H9 (cell line): ENCODE results near the gene EMC9. TPM values are rescaled to one million over a fixed set of nuclear protein-coding genes. Genes with fewer than 3 reads are reported as not detected.

Source experiments
- DNase-seq: peaks from one replicate; pipeline ENCODE4 v3.0.0-alpha.2; 2017
- H2AFZ ChIP-seq: one replicate; pipeline ENCODE4 v1.6.1; 2013; ENCODE audit warnings: mild to moderate bottlenecking, low read length, control low read depth, moderate library complexity
- H2AK5ac ChIP-seq: 2 replicates; pipeline ENCODE4 v1.6.1; 2013; ENCODE audit warnings: low read length, control low read depth, mixed read lengths; ENCODE audit not compliant: insufficient read length
- H2BK120ac ChIP-seq: one replicate; pipeline ENCODE4 v1.6.1; 2013; ENCODE audit warnings: low read depth, mild to moderate bottlenecking, low read length, control low read depth, inconsistent platforms; ENCODE audit not compliant: poor library complexity, severe bottlenecking
- H2BK12ac ChIP-seq: 2 replicates; pipeline ENCODE4 v1.6.1; 2013; ENCODE audit warnings: low read length, control low read depth, mixed read lengths, low read depth; ENCODE audit not compliant: insufficient read length
- H2BK15ac ChIP-seq: 2 replicates; pipeline ENCODE4 v1.6.1; 2013; ENCODE audit warnings: low read depth, low read length, control low read depth
- H2BK20ac ChIP-seq: one replicate; pipeline ENCODE4 v1.6.1; 2013; ENCODE audit warnings: low read depth, mild to moderate bottlenecking, low read length, control low read depth, inconsistent platforms; ENCODE audit not compliant: poor library complexity, severe bottlenecking
- H2BK5ac ChIP-seq: 2 replicates; pipeline ENCODE4 v1.6.1; 2013; ENCODE audit warnings: low read length, control low read depth, mixed read lengths; ENCODE audit not compliant: insufficient read length
- H3K14ac ChIP-seq: 2 replicates; pipeline ENCODE4 v1.6.1; 2013; ENCODE audit warnings: low read length, control low read depth; ENCODE audit not compliant: insufficient read depth
- H3K18ac ChIP-seq: 2 replicates; pipeline ENCODE4 v1.6.1; 2013; ENCODE audit warnings: low read depth, mild to moderate bottlenecking, mixed read lengths, low read length, control low read depth; ENCODE audit not compliant: insufficient read length
- H3K23ac ChIP-seq: 2 replicates; pipeline ENCODE4 v1.6.1; 2013; ENCODE audit warnings: low read length, control low read depth, mixed read lengths, low read depth; ENCODE audit not compliant: insufficient read length
- H3K23me2 ChIP-seq: 2 replicates; pipeline ENCODE4 v1.6.1; 2013; ENCODE audit warnings: low read depth, mild to moderate bottlenecking, mixed read lengths, low read length, control low read depth; ENCODE audit not compliant: insufficient read length, poor library complexity, severe bottlenecking
- H3K27ac ChIP-seq: 2 replicates; pipeline ENCODE4 v1.5.1; 2013; ENCODE audit warnings: low read length, control low read depth, mixed read lengths, low read depth; ENCODE audit not compliant: insufficient read length
- H3K27me3 ChIP-seq: 2 replicates; pipeline ENCODE4 v1.6.1; 2013; ENCODE audit warnings: low read length, control low read depth, inconsistent platforms; ENCODE audit not compliant: insufficient read depth
- H3K4ac ChIP-seq: 2 replicates; pipeline ENCODE4 v1.6.1; 2013; ENCODE audit warnings: low read depth, mild to moderate bottlenecking, control low read depth, inconsistent platforms, low read length, moderate library complexity
- H3K4me1 ChIP-seq: 2 replicates; pipeline ENCODE4 v1.6.1; 2013; ENCODE audit warnings: low read length, control low read depth, inconsistent platforms; ENCODE audit not compliant: insufficient read depth
- H3K4me2 ChIP-seq: 2 replicates; pipeline ENCODE4 v1.6.1; 2013; ENCODE audit warnings: low read length, control low read depth, mixed read lengths; ENCODE audit not compliant: insufficient read length, insufficient read depth
- H3K56ac ChIP-seq: 2 replicates; pipeline ENCODE4 v1.6.1; 2013; ENCODE audit warnings: low read depth, mild to moderate bottlenecking, mixed read lengths, low read length, control low read depth; ENCODE audit not compliant: insufficient read length
- H3K79me1 ChIP-seq: 2 replicates; pipeline ENCODE4 v1.6.1; 2013; ENCODE audit warnings: low read depth, mild to moderate bottlenecking, moderate library complexity, low read length, control low read depth, inconsistent platforms; ENCODE audit not compliant: insufficient read depth, poor library complexity, severe bottlenecking
- H3K79me2 ChIP-seq: 2 replicates; pipeline ENCODE4 v1.6.1; 2013; ENCODE audit warnings: low read length, control low read depth, inconsistent platforms; ENCODE audit not compliant: insufficient read depth
- H3K9ac ChIP-seq: 2 replicates; pipeline ENCODE4 v1.6.1; 2013; ENCODE audit warnings: low read length, control low read depth, mixed read lengths; ENCODE audit not compliant: insufficient read length; ENCODE audit errors: extremely low read depth
- H3K9me3 ChIP-seq: one replicate; pipeline ENCODE4 v1.6.1; 2013; ENCODE audit warnings: low read depth, low read length, inconsistent platforms; ENCODE audit not compliant: control insufficient read depth
- H3T11ph ChIP-seq: one replicate; pipeline ENCODE4 v1.6.1; 2013; ENCODE audit warnings: mild to moderate bottlenecking, low read length, control low read depth, inconsistent platforms
- H4K20me1 ChIP-seq: one replicate; pipeline ENCODE4 v1.6.1; 2013; ENCODE audit not compliant: control insufficient read depth, insufficient read length, insufficient read depth
- H4K5ac ChIP-seq: 2 replicates; pipeline ENCODE4 v1.6.1; 2013; ENCODE audit warnings: low read depth, mild to moderate bottlenecking, mixed read lengths, low read length, control low read depth; ENCODE audit not compliant: insufficient read length
- H4K8ac ChIP-seq: replicated peaks from 2 replicates; pipeline ENCODE4 v1.6.1; 2013; ENCODE audit warnings: low read length, control low read depth, mixed read lengths, low read depth; ENCODE audit not compliant: insufficient read length
- H4K91ac ChIP-seq: 2 replicates; pipeline ENCODE4 v1.6.1; 2013; ENCODE audit warnings: low read depth, mild to moderate bottlenecking, moderate library complexity, mixed read lengths, low read length, control low read depth; ENCODE audit not compliant: insufficient read length
- H3K27ac Mint-ChIP-seq, 3 experiments: 2 replicates in 2 of 3; 3 replicates in 1 of 3; pipeline ENCODE4 v1.8.0; 2020 to 2021; ENCODE audit warnings: mixed read lengths in 3 of 3, mild to moderate bottlenecking in 1 of 3, moderate library complexity in 1 of 3
- H3K27me3 Mint-ChIP-seq: 2 replicates; pipeline ENCODE4 v1.8.0; 2021; ENCODE audit warnings: low read depth, mild to moderate bottlenecking, moderate library complexity, mixed read lengths
- H3K36me3 Mint-ChIP-seq, 3 experiments: 2 replicates in 2 of 3; 3 replicates in 1 of 3; pipeline ENCODE4 v1.8.0; 2020 to 2021; ENCODE audit warnings: low read depth in 3 of 3, mixed read lengths in 3 of 3; ENCODE audit not compliant: insufficient read depth in 1 of 3
- H3K4me1 Mint-ChIP-seq, 2 experiments: 2 replicates each; pipeline ENCODE4 v1.8.0; 2020; ENCODE audit warnings: mixed read lengths in 2 of 2
- H3K4me3 Mint-ChIP-seq, 2 experiments: 2 replicates in 1 of 2; 3 replicates in 1 of 2; pipeline ENCODE4 v1.8.0; 2020 to 2021; ENCODE audit warnings: mild to moderate bottlenecking in 2 of 2, mixed read lengths in 2 of 2, moderate library complexity in 1 of 2
- H3K9me3 Mint-ChIP-seq, 2 experiments: 2 replicates in 1 of 2; 3 replicates in 1 of 2; pipeline ENCODE4 v1.8.0; 2020; ENCODE audit warnings: mild to moderate bottlenecking in 2 of 2, mixed read lengths in 2 of 2, moderate library complexity in 1 of 2
- WGBS: extraction: QIAGEN DNeasy Blood & Tissue Kit; methylation state at CpG from one replicate; pipeline ENCODE4 v1.1.7; 2013; ENCODE audit warnings: missing lambda C conversion rate, low lambda C conversion rate, mixed read lengths; ENCODE audit not compliant: insufficient read length; ENCODE audit errors: extremely low coverage; 5-methylcytosine and 5-hydroxymethylcytosine counted together
- total RNA-seq: library from RNA; stranded (reverse); gene quantifications from 2 replicates; pipeline ENCODE4 v1.2.1, GENCODE V29; 2021
- TF ChIP-seq, protein P1 (sequence below): fragments of 200-600 bp; sonication (generic); conservative IDR thresholded peaks from 3 replicates; pipeline ENCODE4 v1.8.0; 2021; ENCODE audit warnings: antibody characterized with exemption, mild to moderate bottlenecking

Gene EMC9
- total RNA-seq, 1 experiment from 2014 or later: 52.9 TPM

DNA sequence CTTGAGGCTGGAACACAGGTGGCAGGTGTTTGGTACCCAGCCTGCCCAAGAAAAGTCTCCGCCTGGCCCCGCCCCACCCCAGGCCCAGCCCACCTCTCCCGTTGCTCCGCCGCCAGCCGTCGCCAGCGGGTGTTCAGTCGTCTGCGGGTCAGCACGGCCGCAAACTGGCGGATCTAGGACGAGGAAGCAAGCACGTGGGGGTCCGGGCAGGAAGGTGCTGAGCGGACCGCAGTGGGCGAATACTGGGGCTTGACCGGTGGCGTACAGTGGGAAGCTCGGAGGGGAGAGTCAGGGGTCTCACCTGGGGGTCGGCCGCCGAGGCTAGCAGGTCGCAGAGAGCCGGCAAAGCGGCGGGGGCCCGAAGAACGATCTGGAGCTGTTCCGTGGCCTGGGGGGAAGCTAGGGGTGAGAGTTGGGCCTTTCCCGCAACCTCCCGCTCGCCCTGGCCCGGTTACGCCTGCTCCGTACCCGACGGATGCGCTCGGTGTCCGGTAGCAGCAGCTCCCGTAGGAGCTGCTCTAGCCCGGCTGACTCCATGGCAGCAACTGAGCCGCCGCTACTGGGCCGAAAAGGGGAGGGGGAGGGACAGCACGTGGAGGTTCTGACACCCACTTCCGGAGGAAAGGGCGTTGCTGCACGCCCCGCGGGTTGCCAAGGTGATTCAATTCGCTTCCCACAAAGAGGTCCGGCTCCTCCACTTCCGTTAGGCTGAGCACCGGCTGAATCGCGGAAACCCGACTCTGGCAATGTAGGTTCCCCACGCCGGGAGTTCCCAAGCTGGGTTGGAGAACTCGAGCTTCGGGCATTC is 47.1 kb upstream of the EMC9 start, which contains the start of gene IPO4:
IPO4 (minus strand) TSS at position 566 of the 808 bp plus-strand sequence; CDS start at position 537, 29 bp downstream.
- peaks cover 26 to 76% (median 63%) of the 10 kb centered on the region in 3 experiments for H3K36me3 Mint-ChIP-seq
- no peaks in the 10 kb centered on the region for H4K20me1 ChIP-seq
- H2BK120ac ChIP-seq: no peak within 1 kb of the TSS
- H3T11ph ChIP-seq: no peak within 1 kb of the TSS
- TF ChIP-seq, protein P1, sequence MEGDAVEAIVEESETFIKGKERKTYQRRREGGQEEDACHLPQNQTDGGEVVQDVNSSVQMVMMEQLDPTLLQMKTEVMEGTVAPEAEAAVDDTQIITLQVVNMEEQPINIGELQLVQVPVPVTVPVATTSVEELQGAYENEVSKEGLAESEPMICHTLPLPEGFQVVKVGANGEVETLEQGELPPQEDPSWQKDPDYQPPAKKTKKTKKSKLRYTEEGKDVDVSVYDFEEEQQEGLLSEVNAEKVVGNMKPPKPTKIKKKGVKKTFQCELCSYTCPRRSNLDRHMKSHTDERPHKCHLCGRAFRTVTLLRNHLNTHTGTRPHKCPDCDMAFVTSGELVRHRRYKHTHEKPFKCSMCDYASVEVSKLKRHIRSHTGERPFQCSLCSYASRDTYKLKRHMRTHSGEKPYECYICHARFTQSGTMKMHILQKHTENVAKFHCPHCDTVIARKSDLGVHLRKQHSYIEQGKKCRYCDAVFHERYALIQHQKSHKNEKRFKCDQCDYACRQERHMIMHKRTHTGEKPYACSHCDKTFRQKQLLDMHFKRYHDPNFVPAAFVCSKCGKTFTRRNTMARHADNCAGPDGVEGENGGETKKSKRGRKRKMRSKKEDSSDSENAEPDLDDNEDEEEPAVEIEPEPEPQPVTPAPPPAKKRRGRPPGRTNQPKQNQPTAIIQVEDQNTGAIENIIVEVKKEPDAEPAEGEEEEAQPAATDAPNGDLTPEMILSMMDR: no peak
- H3K27ac ChIP-seq: no peak within 1 kb of the TSS
- peak within 1 kb of the TSS; percentile 46 for H3K9ac ChIP-seq
- H3K23ac ChIP-seq: no peak within 1 kb of the TSS
- no peaks in the 10 kb centered on the region for H3K79me2 ChIP-seq
- H2AFZ ChIP-seq: no peak within 1 kb of the TSS
- H3K9me3 Mint-ChIP-seq: no peaks in the 10 kb centered on the region
- H4K5ac ChIP-seq: no peak within 1 kb of the TSS
- no peaks in the 10 kb centered on the region for H3K9me3 ChIP-seq
- H2BK5ac ChIP-seq: no peak within 1 kb of the TSS
- H2BK12ac ChIP-seq: no peak within 1 kb of the TSS
- H3K27me3 ChIP-seq: no peaks in the 10 kb centered on the region
- no peaks in the 10 kb centered on the region; the same call in 1 of the 2 replicates for H3K27me3 Mint-ChIP-seq
- no peak within 1 kb of the TSS for H3K56ac ChIP-seq
- no peak within 1 kb of the TSS for H2AK5ac ChIP-seq
- no CpG with 5 or more reads among the region's 65 CpGs for WGBS
- H3K27ac Mint-ChIP-seq: peak within 1 kb of the TSS; percentile 93 to 98 (median 96)
- no peak within 1 kb of the TSS for H4K8ac ChIP-seq
- no peaks in the 10 kb centered on the region for H3K23me2 ChIP-seq
- H2BK15ac ChIP-seq: no peak within 1 kb of the TSS
- H3K4me2 ChIP-seq: peak within 1 kb of the TSS; percentile 38
- H3K4ac ChIP-seq: no peak within 1 kb of the TSS
- no peak within 1 kb of the TSS for H3K14ac ChIP-seq
- DNase-seq: peak; percentile 98
- H4K91ac ChIP-seq: no peak within 1 kb of the TSS
- no peak within 1 kb of the TSS for H2BK20ac ChIP-seq
- no peak within 1 kb of the TSS for H3K18ac ChIP-seq
- H3K4me1 Mint-ChIP-seq: peaks cover 15% of the 10 kb centered on the region in 2 experiments
- no peaks in the 10 kb centered on the region; the same call in 1 of the 2 replicates for H3K4me1 ChIP-seq
- peak within 1 kb of the TSS; percentile 94 to 95 for H3K4me3 Mint-ChIP-seq
- H3K79me1 ChIP-seq: peaks cover 4% of the 10 kb centered on the region
